ENCODE results near the gene TOP1.
"Not testable (repeated sequence)": the region's sequence is repeated elsewhere in the genome, so short reads cannot be mapped to it uniquely, and the experiment has no call there.

Gene TOP1

GRCh38 chr20:41108531-41108930 is 79.9 kb downstream of the TOP1 start:
- DNase-seq (ENCODE audit: insufficient read length, low spot score) (no peak), FAIRE-seq (no peak)
- TF ChIP-seq, protein P1, sequence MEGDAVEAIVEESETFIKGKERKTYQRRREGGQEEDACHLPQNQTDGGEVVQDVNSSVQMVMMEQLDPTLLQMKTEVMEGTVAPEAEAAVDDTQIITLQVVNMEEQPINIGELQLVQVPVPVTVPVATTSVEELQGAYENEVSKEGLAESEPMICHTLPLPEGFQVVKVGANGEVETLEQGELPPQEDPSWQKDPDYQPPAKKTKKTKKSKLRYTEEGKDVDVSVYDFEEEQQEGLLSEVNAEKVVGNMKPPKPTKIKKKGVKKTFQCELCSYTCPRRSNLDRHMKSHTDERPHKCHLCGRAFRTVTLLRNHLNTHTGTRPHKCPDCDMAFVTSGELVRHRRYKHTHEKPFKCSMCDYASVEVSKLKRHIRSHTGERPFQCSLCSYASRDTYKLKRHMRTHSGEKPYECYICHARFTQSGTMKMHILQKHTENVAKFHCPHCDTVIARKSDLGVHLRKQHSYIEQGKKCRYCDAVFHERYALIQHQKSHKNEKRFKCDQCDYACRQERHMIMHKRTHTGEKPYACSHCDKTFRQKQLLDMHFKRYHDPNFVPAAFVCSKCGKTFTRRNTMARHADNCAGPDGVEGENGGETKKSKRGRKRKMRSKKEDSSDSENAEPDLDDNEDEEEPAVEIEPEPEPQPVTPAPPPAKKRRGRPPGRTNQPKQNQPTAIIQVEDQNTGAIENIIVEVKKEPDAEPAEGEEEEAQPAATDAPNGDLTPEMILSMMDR (IDR thresholded peaks at IDR 0.05; ENCODE audit: insufficient read depth, missing control alignments) = no peak

- TF ChIP-seq, protein P1 (IDR thresholded peaks at IDR 0.05; ENCODE audit: insufficient read depth, missing control alignments) = no peak
- DNase-seq (ENCODE audit: insufficient read length, low spot score) (no peak), FAIRE-seq (no peak)
These were observed 81.4 kb downstream of the TOP1 start for GRCh38 chr20:41110012-41110411.

DNA sequence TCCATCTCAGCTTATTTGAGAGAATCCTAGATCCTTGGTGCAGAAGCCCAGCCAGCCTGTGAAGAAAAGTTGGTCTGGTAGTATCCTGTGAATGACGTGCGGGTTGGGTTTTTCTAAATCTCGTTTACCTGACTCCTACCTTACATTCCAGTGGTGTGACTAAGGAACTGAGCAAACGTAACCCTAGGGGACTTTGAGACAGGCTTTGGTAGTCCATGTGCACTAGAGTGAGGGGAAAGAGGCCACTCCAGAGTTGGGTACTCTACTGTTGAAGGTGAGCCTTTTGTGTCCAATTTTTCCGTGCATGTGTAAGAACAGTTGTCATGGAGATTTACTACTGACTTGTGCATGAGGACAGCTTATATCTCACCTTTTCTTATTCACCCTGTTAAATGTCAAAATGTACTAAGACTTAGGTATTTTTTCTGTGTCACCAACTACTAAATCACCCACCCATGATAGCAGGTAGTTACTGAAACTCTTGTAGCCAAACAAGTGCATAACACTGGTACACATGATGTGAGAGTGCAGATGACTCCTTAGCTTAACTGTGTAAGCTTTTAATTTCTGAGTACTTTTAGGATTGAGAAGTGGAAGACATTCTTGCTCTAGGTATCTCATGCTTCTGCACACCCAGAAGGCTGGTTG is 82.4 kb downstream of the TOP1 start:
- FAIRE-seq (no peak), DNase-seq (ENCODE audit: insufficient read length, low spot score) (no peak)
- TF ChIP-seq, protein P1 (IDR thresholded peaks at IDR 0.05; ENCODE audit: insufficient read depth, missing control alignments) = no peak

DNA sequence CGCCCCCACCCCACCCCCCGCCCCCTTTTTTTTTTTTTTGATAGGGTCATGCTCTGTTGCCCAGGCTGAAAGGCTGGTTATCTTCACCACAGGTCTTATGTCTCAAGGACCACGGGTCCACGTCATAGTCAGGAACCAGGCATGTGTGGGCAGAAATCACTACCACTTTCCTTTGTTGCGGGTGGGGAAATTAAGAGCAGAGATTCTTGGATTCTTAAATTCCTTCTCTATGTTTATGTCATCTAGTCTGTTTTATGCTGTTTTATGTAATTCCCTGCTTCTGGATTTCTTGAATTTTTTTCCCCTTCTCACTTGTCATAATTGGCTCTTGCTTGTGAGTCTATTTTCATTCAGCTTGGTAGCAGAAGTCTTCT is 82.9 kb downstream of the TOP1 start:
- TF ChIP-seq, protein P1 (IDR thresholded peaks at IDR 0.05; ENCODE audit: insufficient read depth, missing control alignments) = no peak
- FAIRE-seq (no peak), DNase-seq (ENCODE audit: insufficient read length, low spot score) (no peak)

- no peak for FAIRE-seq
- TF ChIP-seq, protein P1 (IDR thresholded peaks at IDR 0.05; ENCODE audit: insufficient read depth, missing control alignments) = no peak
These were observed 87.8 kb downstream of the TOP1 start for GRCh38 chr20:41116282-41116956.

DNA sequence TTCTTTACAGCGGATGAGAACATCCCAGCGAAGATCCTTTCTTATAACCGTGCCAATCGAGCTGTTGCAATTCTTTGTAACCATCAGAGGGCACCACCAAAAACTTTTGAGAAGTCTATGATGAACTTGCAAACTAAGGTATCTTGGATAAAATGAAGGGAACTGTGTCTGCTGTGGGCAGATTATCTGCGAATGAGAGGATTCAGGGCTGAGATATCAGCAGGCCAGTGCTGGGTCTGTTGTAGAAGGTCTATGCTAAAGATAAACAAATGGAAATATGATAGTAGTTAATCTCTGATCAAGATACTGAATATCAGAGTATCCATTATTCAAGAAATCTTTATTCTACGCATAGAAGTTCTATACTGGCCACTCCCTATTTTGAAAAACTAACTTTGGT is 89.5 kb downstream of the TOP1 start:
- FAIRE-seq; DNase-seq (ENCODE audit: insufficient read length, low spot score): not testable (repeated sequence)

More at GRCh38 chr20:41116282-41116956, 87.8 kb downstream of the TOP1 start:
- DNase-seq (ENCODE audit: insufficient read length, low spot score) = no peak

GRCh38 chr20:41118632-41119031 is 90.0 kb downstream of the TOP1 start:
- no peak for FAIRE-seq
- DNase-seq (ENCODE audit: insufficient read length, low spot score) = no peak
- TF ChIP-seq, protein P1 (IDR thresholded peaks at IDR 0.05; ENCODE audit: insufficient read depth, missing control alignments) = no peak

All from D721Med (cell line).